ENCODE measurements around the gene CCDC81. TPM values are rescaled to one million over a fixed set of nuclear protein-coding genes. Genes with fewer than 3 reads are reported as not detected.
"Not testable (repeated sequence)": the region's sequence is repeated elsewhere in the genome, so short reads cannot be mapped to it uniquely, and the experiment has no call there.

CCDC81 gene
- total and polyA plus RNA-seq, 2 donors (not counting 1 experiment from before 2014, with no cell fraction given), result 0.66 to 7.0 TPM

DNA sequence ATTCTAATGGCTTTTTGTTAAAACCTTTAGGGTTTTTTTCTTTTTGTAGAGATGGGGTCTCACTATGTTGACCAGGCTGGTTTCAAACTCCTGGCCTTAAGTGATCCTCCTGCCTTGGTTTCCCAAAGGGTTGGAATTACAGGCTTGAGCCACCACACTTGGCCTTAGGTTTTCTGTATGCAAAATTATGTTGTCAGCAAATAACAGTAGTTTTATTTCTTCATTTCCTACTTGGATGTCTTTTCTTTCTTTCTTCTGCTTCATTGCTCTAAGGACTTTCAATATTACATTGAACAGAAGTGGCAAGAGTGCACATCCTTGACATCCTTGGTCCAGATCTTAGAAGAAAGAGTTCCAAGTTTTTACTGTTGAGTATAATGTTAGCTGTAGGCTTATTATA, 52.8 kb downstream of the CCDC81 start:
- no peak overlapping the region for H3K27ac ChIP-seq (ENCODE audit: insufficient read depth, low read length)
- no peak overlapping the region for H3K4me3 ChIP-seq (replicated peaks in 1 of 4; ENCODE audit: control extremely low read depth in 1 of 4, insufficient read depth in 1 of 4, low read depth in 3 of 4, low read length in 4 of 4)
- no peaks in the 10 kb centered on the region for H3K4me1 ChIP-seq (ENCODE audit: control insufficient read depth, extremely low read depth, insufficient read depth, low read length)
- H3K9ac ChIP-seq (ENCODE audit: insufficient read depth, low read length), result no peak overlapping the region
- H4K20me1 ChIP-seq (ENCODE audit: control insufficient read depth, extremely low read depth, insufficient read depth, low read length), result no peaks in the 10 kb centered on the region
- no peaks in the 10 kb centered on the region for H3K79me2 ChIP-seq (ENCODE audit: control insufficient read depth, insufficient read depth, low read length)
- no peaks in the 10 kb centered on the region for H3K9me3 ChIP-seq (ENCODE audit: control insufficient read depth, insufficient read depth, low read depth, low read length)
- H3K36me3 ChIP-seq (ENCODE audit: control insufficient read depth, insufficient read depth, low read length), result no peaks in the 10 kb centered on the region
- no peak overlapping the region for H2AFZ ChIP-seq (ENCODE audit: low read length)
- no peak overlapping the region for H3K4me2 ChIP-seq (ENCODE audit: extremely low read depth, insufficient read depth, low read length)
- TF ChIP-seq, protein P1, sequence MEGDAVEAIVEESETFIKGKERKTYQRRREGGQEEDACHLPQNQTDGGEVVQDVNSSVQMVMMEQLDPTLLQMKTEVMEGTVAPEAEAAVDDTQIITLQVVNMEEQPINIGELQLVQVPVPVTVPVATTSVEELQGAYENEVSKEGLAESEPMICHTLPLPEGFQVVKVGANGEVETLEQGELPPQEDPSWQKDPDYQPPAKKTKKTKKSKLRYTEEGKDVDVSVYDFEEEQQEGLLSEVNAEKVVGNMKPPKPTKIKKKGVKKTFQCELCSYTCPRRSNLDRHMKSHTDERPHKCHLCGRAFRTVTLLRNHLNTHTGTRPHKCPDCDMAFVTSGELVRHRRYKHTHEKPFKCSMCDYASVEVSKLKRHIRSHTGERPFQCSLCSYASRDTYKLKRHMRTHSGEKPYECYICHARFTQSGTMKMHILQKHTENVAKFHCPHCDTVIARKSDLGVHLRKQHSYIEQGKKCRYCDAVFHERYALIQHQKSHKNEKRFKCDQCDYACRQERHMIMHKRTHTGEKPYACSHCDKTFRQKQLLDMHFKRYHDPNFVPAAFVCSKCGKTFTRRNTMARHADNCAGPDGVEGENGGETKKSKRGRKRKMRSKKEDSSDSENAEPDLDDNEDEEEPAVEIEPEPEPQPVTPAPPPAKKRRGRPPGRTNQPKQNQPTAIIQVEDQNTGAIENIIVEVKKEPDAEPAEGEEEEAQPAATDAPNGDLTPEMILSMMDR (conservative IDR thresholded peaks at IDR 0.05 in 1 of 2, IDR thresholded peaks at IDR 0.05 in 1 of 2; ENCODE audit: low read depth in 1 of 2, low read length in 2 of 2), result no peak
- no peak for TF ChIP-seq EZH2 (IDR thresholded peaks at IDR 0.05; ENCODE audit: low read length, missing control alignments)
- DNase-seq (ENCODE audit: low read depth in 2 of 2), result no peak
- H3K27me3 ChIP-seq (ENCODE audit: control insufficient read depth, insufficient read depth, low read length), result no peaks in the 10 kb centered on the region

DNA sequence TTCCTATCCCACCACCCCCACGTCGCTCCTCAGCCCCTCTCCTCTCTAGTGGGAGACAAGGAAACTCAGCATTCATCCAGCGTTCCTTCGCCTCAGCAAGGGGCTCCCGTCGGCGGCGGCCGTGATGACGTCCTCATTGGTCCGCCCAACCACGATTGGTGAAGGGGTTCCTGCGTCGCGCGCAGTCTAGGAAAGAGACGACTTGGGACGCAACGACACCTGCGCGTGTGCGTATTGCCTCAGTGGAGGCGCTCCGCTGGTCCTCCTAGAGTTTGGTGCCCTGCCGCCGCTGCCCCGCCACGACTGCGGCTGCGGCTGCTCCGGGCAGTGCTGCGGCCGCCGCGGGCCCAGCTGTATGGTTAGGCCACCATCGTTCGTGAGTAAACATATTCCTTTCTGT, 56.6 kb downstream of the CCDC81 start:
- Histone ChIP-seq H3K36me3 (ENCODE audit: control insufficient read depth, insufficient read depth, low read length) (no peaks in the 10 kb centered on the region), H3K4me2 (ENCODE audit: extremely low read depth, insufficient read depth, low read length) (no peak overlapping the region), H3K27me3 (ENCODE audit: control insufficient read depth, insufficient read depth, low read length) (no peaks in the 10 kb centered on the region), H3K4me3 (replicated peaks in 1 of 4; ENCODE audit: control extremely low read depth in 1 of 4, insufficient read depth in 1 of 4, low read depth in 3 of 4, low read length in 4 of 4) (no peak overlapping the region), H4K20me1 (ENCODE audit: control insufficient read depth, extremely low read depth, insufficient read depth, low read length) (no peaks in the 10 kb centered on the region), H2AFZ (ENCODE audit: low read length) (no peak overlapping the region), H3K9ac (ENCODE audit: insufficient read depth, low read length) (no peak overlapping the region), H3K4me1 (ENCODE audit: control insufficient read depth, extremely low read depth, insufficient read depth, low read length) (no peaks in the 10 kb centered on the region), H3K27ac (ENCODE audit: insufficient read depth, low read length) (no peak overlapping the region), H3K9me3 (ENCODE audit: control insufficient read depth, insufficient read depth, low read depth, low read length) (no peaks in the 10 kb centered on the region), H3K79me2 (ENCODE audit: control insufficient read depth, insufficient read depth, low read length) (no peaks in the 10 kb centered on the region)
- no peak for DNase-seq (ENCODE audit: low read depth in 2 of 2)
- no peak for TF ChIP-seq EZH2 (IDR thresholded peaks at IDR 0.05; ENCODE audit: low read length, missing control alignments)
- TF ChIP-seq, protein P1 (conservative IDR thresholded peaks at IDR 0.05 in 1 of 2, IDR thresholded peaks at IDR 0.05 in 1 of 2; ENCODE audit: low read depth in 1 of 2, low read length in 2 of 2), result no peak

DNA sequence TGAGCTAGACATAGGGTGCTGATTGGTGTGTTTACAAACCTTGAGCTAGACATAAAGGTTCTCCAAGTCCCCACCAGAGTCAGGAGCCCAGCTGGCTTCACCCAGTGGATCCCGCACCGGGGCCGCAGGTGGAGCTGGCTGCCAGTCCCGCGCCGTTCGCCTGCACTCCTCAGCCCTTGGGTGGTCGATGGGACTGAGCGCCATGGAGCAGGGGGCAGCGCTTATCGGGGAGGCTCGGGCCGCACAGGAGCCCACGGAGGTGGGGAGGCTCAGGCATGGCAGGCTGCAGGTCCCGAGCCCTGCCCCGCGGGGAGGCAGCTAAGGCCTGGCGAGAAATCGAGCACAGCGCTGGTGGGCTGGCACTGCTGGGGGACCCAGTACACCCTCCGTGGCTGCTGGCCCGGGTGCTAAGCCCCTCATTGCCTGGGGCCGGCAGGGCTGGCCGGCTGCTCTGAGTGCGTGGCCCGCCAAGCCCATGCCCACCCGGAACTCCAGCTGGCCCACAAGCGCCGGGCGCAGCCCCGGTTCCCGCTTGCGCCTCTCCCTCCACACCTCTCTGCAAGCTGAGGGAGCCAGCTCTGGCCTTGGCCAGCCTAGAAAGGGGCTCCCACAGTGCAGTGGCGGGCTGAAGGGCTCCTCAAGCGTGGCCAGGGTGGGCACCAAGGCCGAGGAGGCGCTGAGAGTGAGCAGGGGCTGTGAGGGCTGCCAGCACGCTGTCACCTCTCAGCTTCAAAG, 58.8 kb downstream of the CCDC81 start:
- not testable (repeated sequence) for H3K79me2 ChIP-seq (ENCODE audit: control insufficient read depth, insufficient read depth, low read length); DNase-seq (ENCODE audit: low read depth in 2 of 2); H3K9ac ChIP-seq (ENCODE audit: insufficient read depth, low read length); H3K4me1 ChIP-seq (ENCODE audit: control insufficient read depth, extremely low read depth, insufficient read depth, low read length); H3K9me3 ChIP-seq (ENCODE audit: control insufficient read depth, insufficient read depth, low read depth, low read length); H3K36me3 ChIP-seq (ENCODE audit: control insufficient read depth, insufficient read depth, low read length); H3K4me2 ChIP-seq (ENCODE audit: extremely low read depth, insufficient read depth, low read length); H3K4me3 ChIP-seq (replicated peaks in 1 of 4; ENCODE audit: control extremely low read depth in 1 of 4, insufficient read depth in 1 of 4, low read depth in 3 of 4, low read length in 4 of 4); H3K27ac ChIP-seq (ENCODE audit: insufficient read depth, low read length); H3K27me3 ChIP-seq (ENCODE audit: control insufficient read depth, insufficient read depth, low read length); H2AFZ ChIP-seq (ENCODE audit: low read length); H4K20me1 ChIP-seq (ENCODE audit: control insufficient read depth, extremely low read depth, insufficient read depth, low read length)
